Bronchial epithelial cell (primary cell): ENCODE results near the gene MAPRE2. TPM values are rescaled to one million over a fixed set of nuclear protein-coding genes. Genes with fewer than 3 reads are reported as not detected.

Experiments used
- DNase-seq: peaks from one replicate; pipeline ENCODE4 v3.0.0-alpha.2; 2010; ENCODE audit warnings: low read depth
- FAIRE-seq: peaks from 2 replicates; lab custom pipeline; 2011; peaks lifted over from hg19 to GRCh38; lab: Jason Lieb, UNC
- H3K27me3 ChIP-seq: 2 replicates; pipeline ENCODE4 v1.5.1; 2011; ENCODE audit warnings: low read length; ENCODE audit not compliant: control insufficient read depth, insufficient read depth
- H3K36me3 ChIP-seq: 2 replicates; pipeline ENCODE4 v1.5.1; 2011; ENCODE audit warnings: low read length; ENCODE audit not compliant: control insufficient read depth, insufficient read depth
- H3K4me3 ChIP-seq: 2 replicates; pipeline ENCODE4 v1.5.1; 2011; ENCODE audit warnings: mild to moderate bottlenecking, low read depth, low read length, control low read depth
- total RNA-seq: library from RNA; depleted of rRNA; stranded (reverse); fragments of >200 nt; gene quantifications from 2 replicates; pipeline ENCODE4 v1.2.1, GENCODE V29; 2014
- TF ChIP-seq, protein P1 (sequence below): IDR thresholded peaks from 2 replicates; pipeline ENCODE4 v1.5.1; 2011; ENCODE audit warnings: mild to moderate bottlenecking, moderate library complexity, low read length, control low read depth, inconsistent platforms; ENCODE audit not compliant: insufficient read depth, severe bottlenecking

The MAPRE2 gene
- total RNA-seq, 1 donor from 2014 or later = 0.79 TPM

DNA sequence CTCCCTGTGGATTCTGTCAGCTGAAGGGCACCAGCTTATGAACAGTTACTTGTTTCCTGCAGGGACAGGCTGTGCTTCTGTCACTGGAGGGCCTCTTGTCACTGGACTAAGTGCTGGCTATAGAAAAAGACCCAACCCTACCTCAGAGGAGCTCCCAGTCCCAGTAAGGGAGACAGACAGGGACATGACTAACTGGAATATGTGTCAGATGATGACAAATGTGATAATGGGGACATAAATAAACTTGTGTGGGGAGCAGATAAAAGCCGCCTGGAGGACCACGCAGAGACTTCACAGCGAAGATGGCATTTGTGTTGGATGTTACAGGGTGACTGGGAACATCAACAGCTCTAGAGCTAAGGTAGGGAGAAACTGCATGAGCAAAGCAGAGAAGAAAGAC lies 95.0 kb downstream of the MAPRE2 start:
- Histone ChIP-seq H3K36me3 (no peaks in the 10 kb centered on the region), H3K4me3 (no peak overlapping the region), H3K27me3 (no peaks in the 10 kb centered on the region)
- FAIRE-seq = no peak
- TF ChIP-seq, protein P1, sequence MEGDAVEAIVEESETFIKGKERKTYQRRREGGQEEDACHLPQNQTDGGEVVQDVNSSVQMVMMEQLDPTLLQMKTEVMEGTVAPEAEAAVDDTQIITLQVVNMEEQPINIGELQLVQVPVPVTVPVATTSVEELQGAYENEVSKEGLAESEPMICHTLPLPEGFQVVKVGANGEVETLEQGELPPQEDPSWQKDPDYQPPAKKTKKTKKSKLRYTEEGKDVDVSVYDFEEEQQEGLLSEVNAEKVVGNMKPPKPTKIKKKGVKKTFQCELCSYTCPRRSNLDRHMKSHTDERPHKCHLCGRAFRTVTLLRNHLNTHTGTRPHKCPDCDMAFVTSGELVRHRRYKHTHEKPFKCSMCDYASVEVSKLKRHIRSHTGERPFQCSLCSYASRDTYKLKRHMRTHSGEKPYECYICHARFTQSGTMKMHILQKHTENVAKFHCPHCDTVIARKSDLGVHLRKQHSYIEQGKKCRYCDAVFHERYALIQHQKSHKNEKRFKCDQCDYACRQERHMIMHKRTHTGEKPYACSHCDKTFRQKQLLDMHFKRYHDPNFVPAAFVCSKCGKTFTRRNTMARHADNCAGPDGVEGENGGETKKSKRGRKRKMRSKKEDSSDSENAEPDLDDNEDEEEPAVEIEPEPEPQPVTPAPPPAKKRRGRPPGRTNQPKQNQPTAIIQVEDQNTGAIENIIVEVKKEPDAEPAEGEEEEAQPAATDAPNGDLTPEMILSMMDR = no peak
- DNase-seq = no peak

DNA sequence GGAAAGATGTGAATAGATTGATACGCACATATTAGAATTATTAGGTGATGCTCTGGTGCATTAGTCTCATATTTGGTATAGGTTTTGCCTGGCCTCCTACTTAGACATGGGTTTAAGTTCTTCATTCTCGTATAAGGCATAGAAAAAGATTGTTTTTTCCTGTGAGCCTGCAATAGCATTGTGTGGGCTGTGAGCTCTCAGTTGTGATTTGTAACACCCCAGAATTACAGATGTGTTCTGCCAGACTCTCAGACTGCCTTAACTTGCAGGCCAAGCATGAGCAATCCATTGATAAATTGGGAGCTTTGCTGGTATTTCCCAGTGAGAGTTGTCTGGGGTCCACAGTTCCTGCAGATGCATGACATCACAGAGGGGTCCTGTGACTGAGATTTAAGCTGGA lies 95.7 kb downstream of the MAPRE2 start:
- TF ChIP-seq, protein P1 = no peak
- DNase-seq (no peak), FAIRE-seq (no peak)
- Histone ChIP-seq H3K27me3 (no peaks in the 10 kb centered on the region), H3K36me3 (no peaks in the 10 kb centered on the region), H3K4me3 (no peak overlapping the region)

DNA sequence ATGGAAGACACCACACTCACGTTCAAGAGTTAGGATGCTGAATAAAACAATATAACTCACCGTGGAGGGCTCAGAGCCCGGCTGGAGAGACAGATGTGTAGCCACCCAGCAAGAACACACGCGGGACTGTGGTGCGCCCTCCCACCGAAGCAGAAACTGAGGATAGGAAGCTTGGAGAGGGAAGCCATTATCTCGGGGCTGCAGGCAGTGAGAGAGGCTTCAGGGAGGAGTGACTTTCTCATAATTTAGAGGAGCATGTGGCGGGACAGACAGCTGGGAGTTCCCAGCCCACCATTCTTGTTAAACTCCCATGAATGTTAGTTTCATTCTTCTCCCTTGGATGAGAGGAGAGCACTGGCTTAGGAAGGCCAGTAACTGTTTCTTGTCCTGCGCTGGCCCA lies 96.4 kb downstream of the MAPRE2 start:
- FAIRE-seq (no peak), DNase-seq (no peak)
- no peaks in the 10 kb centered on the region for H3K36me3 ChIP-seq
- TF ChIP-seq, protein P1 = no peak
- H3K4me3 ChIP-seq = no peak overlapping the region
- H3K27me3 ChIP-seq = no peaks in the 10 kb centered on the region

DNA sequence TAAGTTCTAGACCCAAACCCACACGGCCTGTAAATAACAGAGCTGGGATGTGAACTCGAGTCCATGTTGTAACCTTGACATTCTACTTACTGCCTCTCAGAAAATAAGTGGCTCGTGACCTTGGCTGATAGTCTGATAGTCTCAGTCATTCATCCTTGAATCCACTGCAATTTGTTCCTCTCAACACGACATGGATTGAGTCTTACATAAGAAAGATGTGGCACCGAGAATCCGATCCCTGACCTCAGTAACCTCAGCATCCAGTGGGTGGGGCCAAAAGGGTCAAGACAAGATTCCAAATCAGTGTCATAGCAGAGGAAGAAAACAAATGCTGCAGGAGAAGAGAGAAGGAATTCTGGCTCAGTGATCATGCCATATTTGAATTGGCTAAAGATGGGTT lies 97.6 kb downstream of the MAPRE2 start:
- DNase-seq (no peak), FAIRE-seq (no peak)
- no peaks in the 10 kb centered on the region for H3K36me3 ChIP-seq
- no peaks in the 10 kb centered on the region for H3K27me3 ChIP-seq
- no peak overlapping the region for H3K4me3 ChIP-seq
- TF ChIP-seq, protein P1 = no peak

DNA sequence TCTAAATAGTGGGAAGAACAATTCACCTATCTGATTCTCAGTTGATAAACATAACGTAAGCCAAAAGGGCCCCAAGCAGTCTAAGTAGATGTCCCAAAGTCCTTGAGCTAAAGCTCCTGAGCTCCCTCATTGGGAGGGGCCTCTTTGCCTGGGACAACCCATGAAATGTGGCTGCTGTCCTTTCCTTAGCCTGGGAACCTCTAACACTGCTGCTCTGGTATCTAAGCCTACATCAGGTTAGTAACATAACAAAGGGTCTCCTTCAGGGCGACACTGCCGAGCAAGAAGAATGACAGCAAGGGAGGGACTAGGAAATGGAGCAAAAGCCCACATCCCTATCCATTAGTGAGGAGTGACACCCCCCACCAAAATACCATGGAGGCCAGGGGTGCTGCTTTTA lies 98.3 kb downstream of the MAPRE2 start:
- Histone ChIP-seq H3K36me3 (no peaks in the 10 kb centered on the region), H3K4me3 (no peak overlapping the region), H3K27me3 (no peaks in the 10 kb centered on the region)
- DNase-seq (no peak), FAIRE-seq (no peak)
- TF ChIP-seq, protein P1 = no peak

DNA sequence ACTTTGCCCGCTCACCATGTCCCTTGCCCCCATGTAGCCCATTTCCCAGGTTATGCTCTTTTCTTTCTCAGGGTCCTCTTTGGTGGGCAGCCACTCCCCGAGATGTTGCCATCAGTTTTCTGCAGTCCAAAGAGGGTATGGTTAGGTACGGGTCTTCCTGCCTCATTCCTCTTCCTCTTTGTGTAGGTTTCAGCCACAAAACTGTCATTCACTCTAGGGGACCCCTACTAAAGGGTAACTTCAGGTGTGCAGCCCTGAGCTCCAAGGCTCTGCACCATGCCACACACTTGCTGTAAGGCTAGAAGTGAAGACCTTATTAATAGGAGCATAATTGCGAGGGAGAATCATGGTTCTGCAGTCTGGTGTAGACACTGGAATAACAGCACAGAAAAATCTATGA lies 99.9 kb downstream of the MAPRE2 start:
- TF ChIP-seq, protein P1 = no peak
- FAIRE-seq = no peak
- H3K27me3 ChIP-seq = no peaks in the 10 kb centered on the region
- no peak overlapping the region for H3K4me3 ChIP-seq
- no peaks in the 10 kb centered on the region for H3K36me3 ChIP-seq
- DNase-seq = no peak
